Trophoblast cell (in vitro differentiated cells and primary cell): Measurements from ENCODE around the gene LRFN2.
A peak's percentile ranks its signal among the peaks of the same experiment; 100 is the strongest.

Experiments used
- DNase-seq, 2 donors: peaks; one replicate each; pipeline ENCODE4 v3.0.0-alpha.2; 2016
- H2AFZ ChIP-seq: 2 replicates; pipeline ENCODE4 v1.6.1; 2013; ENCODE audit warnings: low read length, moderate library complexity, mild to moderate bottlenecking; ENCODE audit not compliant: insufficient read depth, poor library complexity
- H2AK5ac ChIP-seq: 2 replicates; pipeline ENCODE4 v1.6.1; 2013; ENCODE audit warnings: mild to moderate bottlenecking, low read length
- H2BK120ac ChIP-seq: 2 replicates; pipeline ENCODE4 v1.6.1; 2013; ENCODE audit warnings: low read length, mild to moderate bottlenecking, moderate library complexity; ENCODE audit not compliant: insufficient read depth, poor library complexity
- H2BK12ac ChIP-seq: 2 replicates; pipeline ENCODE4 v1.6.1; 2013; ENCODE audit warnings: mild to moderate bottlenecking, low read length, moderate library complexity
- H2BK5ac ChIP-seq: 2 replicates; pipeline ENCODE4 v1.6.1; 2013; ENCODE audit warnings: low read length, low read depth, moderate library complexity, mild to moderate bottlenecking; ENCODE audit not compliant: poor library complexity
- H3K14ac ChIP-seq: 2 replicates; pipeline ENCODE4 v1.6.1; 2013; ENCODE audit warnings: mild to moderate bottlenecking, low read length
- H3K18ac ChIP-seq: 2 replicates; pipeline ENCODE4 v1.6.1; 2013; ENCODE audit warnings: mild to moderate bottlenecking, low read length
- H3K23ac ChIP-seq: 2 replicates; pipeline ENCODE4 v1.6.1; 2013; ENCODE audit warnings: low read length
- H3K27ac ChIP-seq: 2 replicates; pipeline ENCODE4 v1.5.1; 2013; ENCODE audit warnings: low read depth, mild to moderate bottlenecking, inconsistent platforms, low read length, moderate library complexity
- H3K27me3 ChIP-seq: 2 replicates; pipeline ENCODE4 v1.6.1; 2013; ENCODE audit warnings: inconsistent platforms, mild to moderate bottlenecking, low read length, moderate library complexity; ENCODE audit not compliant: insufficient read depth
- H3K36me3 ChIP-seq, 2 experiments: 1 replicate in 1 of 2; 2 replicates in 1 of 2; pipeline ENCODE4 v1.6.1; 2013; ENCODE audit warnings: low read length in 2 of 2, mild to moderate bottlenecking in 2 of 2, moderate library complexity in 1 of 2; ENCODE audit not compliant: insufficient read depth in 2 of 2, control insufficient read depth in 1 of 2
- H3K4ac ChIP-seq: 2 replicates; pipeline ENCODE4 v1.6.1; 2013; ENCODE audit warnings: low read depth, mild to moderate bottlenecking, low read length, moderate library complexity
- H3K4me1 ChIP-seq, 2 experiments: 1 replicate in 1 of 2; 2 replicates in 1 of 2; pipeline ENCODE4 v1.6.1; 2013; ENCODE audit warnings: low read length in 2 of 2, mild to moderate bottlenecking in 2 of 2, moderate library complexity in 1 of 2; ENCODE audit not compliant: insufficient read depth in 2 of 2, control insufficient read depth in 1 of 2
- H3K4me2 ChIP-seq: 2 replicates; pipeline ENCODE4 v1.6.1; 2013; ENCODE audit warnings: inconsistent platforms, mild to moderate bottlenecking, low read length, moderate library complexity
- H3K4me3 ChIP-seq: 2 replicates; pipeline ENCODE4 v1.5.1; 2013; ENCODE audit warnings: mild to moderate bottlenecking, low read depth, low read length, inconsistent platforms
- H3K79me1 ChIP-seq: one replicate; pipeline ENCODE4 v1.6.1; 2013; ENCODE audit warnings: low read length
- H3K79me2 ChIP-seq: 2 replicates; pipeline ENCODE4 v1.6.1; 2013; ENCODE audit warnings: low read length, mild to moderate bottlenecking; ENCODE audit not compliant: control insufficient read depth, insufficient read depth, poor library complexity
- H3K9ac ChIP-seq: 2 replicates; pipeline ENCODE4 v1.6.1; 2013; ENCODE audit warnings: mild to moderate bottlenecking, low read length
- H3K9me3 ChIP-seq: 2 replicates; pipeline ENCODE4 v1.6.1; 2013; ENCODE audit warnings: low read depth, mild to moderate bottlenecking, control low read depth, inconsistent platforms, low read length; ENCODE audit not compliant: insufficient read depth
- H4K12ac ChIP-seq: 2 replicates; pipeline ENCODE4 v1.6.1; 2013; ENCODE audit warnings: low read depth, mild to moderate bottlenecking, low read length, moderate library complexity
- H4K8ac ChIP-seq: 2 replicates; pipeline ENCODE4 v1.6.1; 2013; ENCODE audit warnings: low read depth, mild to moderate bottlenecking, low read length, moderate library complexity
- H4K91ac ChIP-seq: one replicate; pipeline ENCODE4 v1.6.1; 2013; ENCODE audit warnings: low read depth, mild to moderate bottlenecking, low read length, moderate library complexity
- WGBS: extraction: QIAGEN DNeasy Blood & Tissue Kit; methylation state at CpG from one replicate; pipeline ENCODE4 v1.1.7; 2013; ENCODE audit warnings: missing lambda C conversion rate; ENCODE audit not compliant: insufficient read length, insufficient coverage; ENCODE audit errors: extremely low coverage; 5-methylcytosine and 5-hydroxymethylcytosine counted together

The LRFN2 gene

DNA sequence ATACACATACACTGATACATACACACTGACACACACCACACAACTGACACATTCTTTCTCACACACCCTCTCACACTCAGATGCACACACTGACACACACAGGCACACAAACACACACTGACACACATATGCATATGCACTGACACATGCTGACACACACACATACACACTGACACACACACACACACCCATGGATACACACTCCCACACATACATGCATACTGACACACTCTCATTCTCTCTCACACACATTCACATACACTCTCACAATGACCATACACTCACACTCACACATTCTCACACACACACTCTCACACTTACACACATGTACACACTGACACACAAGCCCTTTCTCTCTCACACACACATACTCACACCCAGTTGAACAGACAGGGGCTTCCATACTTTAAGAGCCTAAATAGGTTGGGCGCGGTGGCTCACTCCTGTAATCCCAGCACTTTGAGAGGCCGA is 236.4 kb downstream of the LRFN2 start:
- no CpG with 5 or more reads among the region's 3 CpGs for WGBS
- H3K27ac ChIP-seq, result no peak overlapping the region

DNA sequence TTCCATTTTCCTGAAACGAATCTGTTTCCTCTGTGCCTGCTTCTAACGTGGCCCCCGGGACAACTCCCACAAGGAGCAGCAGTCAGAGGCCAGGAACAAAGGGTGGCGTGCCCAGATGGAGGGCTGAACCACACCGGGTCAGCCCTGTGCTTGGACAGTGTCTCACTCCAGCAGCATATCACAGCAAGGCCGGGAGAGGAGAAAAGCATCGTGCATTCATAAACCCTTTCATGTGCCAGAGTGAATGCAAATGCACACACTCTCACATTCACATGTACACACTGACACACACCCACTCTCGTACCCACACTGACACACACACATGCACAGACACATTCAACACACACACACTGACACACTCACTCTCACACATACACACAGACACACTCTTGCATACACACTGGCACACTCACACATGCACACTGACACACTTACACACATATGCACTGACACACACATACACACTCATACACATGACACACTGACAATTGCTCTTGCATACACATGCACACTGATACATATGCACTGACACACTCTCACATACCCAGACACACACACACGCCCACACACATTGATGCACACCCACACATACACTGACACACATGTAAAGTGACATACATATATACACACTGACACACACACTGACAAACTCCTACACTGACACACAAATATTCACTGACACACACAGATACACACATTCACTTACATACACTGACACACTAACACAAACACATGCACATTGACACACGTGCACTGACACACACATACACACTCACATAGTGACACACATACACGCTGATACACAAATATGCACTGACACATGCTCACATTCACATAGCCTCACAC is 237.0 kb downstream of the LRFN2 start:
- WGBS, result no CpG with 5 or more reads among the region's 11 CpGs

More for the DNA sequence above, 236.4 kb downstream of the LRFN2 start:
- Histone ChIP-seq H3K4ac (no peak overlapping the region), H2AFZ (no peak overlapping the region), H3K14ac (no peak overlapping the region), H4K12ac (no peak overlapping the region), H3K23ac (peak overlapping the region; percentile 38), H3K4me3 (peak overlapping the region; percentile 50), H3K27me3 (no peaks in the 10 kb centered on the region), H4K91ac (no peak overlapping the region), H3K36me3 (no peaks in the 10 kb centered on the region), H3K79me1 (peaks cover 4% of the 10 kb centered on the region), H2BK120ac (no peak overlapping the region), H3K9ac (no peak overlapping the region), H2BK12ac (no peak overlapping the region), H3K4me1 (peaks cover 2 to 22% of the 10 kb centered on the region in 2 experiments), H4K8ac (no peak overlapping the region), H3K18ac (no peak overlapping the region), H3K9me3 (peaks cover 2% of the 10 kb centered on the region), H3K4me2 (no peak overlapping the region), H3K79me2 (no peaks in the 10 kb centered on the region), H2BK5ac (no peak overlapping the region), H2AK5ac (no peak overlapping the region)
- DNase-seq, result no peak

DNA sequence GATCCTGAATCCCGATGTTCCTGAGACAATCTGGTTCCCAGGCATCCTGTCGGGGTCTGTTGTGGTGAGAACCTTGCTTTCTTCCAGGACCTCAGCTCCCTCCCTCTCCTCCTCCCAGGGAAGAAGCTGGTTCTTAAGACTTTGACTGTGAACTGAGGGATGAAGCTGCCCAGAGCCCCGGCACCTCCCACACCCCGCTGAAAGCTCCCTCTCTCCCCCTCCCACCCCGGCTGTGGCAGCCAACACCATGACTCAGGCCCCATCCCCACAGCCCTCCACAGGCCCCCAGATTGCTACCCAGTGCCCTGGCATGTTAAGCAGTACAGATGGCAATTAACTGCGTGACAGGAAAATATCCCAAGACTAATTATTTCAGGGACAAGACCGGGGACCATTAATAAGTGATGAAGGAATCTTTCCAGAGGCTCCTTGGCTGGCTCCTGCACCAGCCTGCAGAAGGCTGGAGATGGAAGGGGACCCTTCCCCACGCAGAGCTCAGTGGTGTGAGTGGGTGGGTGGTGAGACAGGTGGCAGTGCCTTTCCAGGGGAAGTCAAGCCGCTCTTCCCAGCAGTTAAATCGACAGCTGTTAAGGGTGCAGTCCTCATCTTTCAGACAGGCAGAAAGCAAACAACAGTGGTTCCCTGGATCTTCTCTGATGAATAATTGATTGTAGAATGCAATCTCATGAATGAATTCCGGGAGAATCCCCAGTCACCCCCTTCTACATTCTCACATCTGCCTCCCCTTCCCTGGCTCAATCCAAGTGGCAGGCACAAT is 237.9 kb downstream of the LRFN2 start:
- no peak overlapping the region for H3K9ac ChIP-seq
- no peaks in the 10 kb centered on the region for H3K79me2 ChIP-seq
- H3K4me2 ChIP-seq, result no peak overlapping the region
- H3K27ac ChIP-seq, result no peak overlapping the region
- H2AK5ac ChIP-seq, result no peak overlapping the region
- no peak overlapping the region for H2BK120ac ChIP-seq
- H3K27me3 ChIP-seq, result no peaks in the 10 kb centered on the region
- H3K79me1 ChIP-seq, result peaks cover 4% of the 10 kb centered on the region
- H4K12ac ChIP-seq, result no peak overlapping the region
- no peak for DNase-seq
- H4K91ac ChIP-seq, result no peak overlapping the region
- no peak overlapping the region for H2AFZ ChIP-seq
- no peaks in the 10 kb centered on the region for H3K36me3 ChIP-seq
- H3K4me1 ChIP-seq, result peaks cover 2 to 22% of the 10 kb centered on the region in 2 experiments
- H2BK12ac ChIP-seq, result no peak overlapping the region
- H3K23ac ChIP-seq, result no peak overlapping the region
- peaks cover 2% of the 10 kb centered on the region for H3K9me3 ChIP-seq
- H3K18ac ChIP-seq, result no peak overlapping the region
- no CpG with 5 or more reads among the region's 11 CpGs for WGBS
- H2BK5ac ChIP-seq, result no peak overlapping the region
- no peak overlapping the region for H3K4ac ChIP-seq
- H4K8ac ChIP-seq, result no peak overlapping the region
- H3K4me3 ChIP-seq, result no peak overlapping the region
- no peak overlapping the region for H3K14ac ChIP-seq

More for the DNA sequence above, 237.0 kb downstream of the LRFN2 start:
- no peaks in the 10 kb centered on the region for H3K36me3 ChIP-seq
- no peak overlapping the region for H2BK12ac ChIP-seq
- H3K9me3 ChIP-seq, result peaks cover 2% of the 10 kb centered on the region
- H2BK120ac ChIP-seq, result no peak overlapping the region
- no peak overlapping the region for H4K8ac ChIP-seq
- H3K4me2 ChIP-seq, result no peak overlapping the region
- DNase-seq, result no peak
- no peak overlapping the region for H2AK5ac ChIP-seq
- H3K4me1 ChIP-seq, result peaks cover 2 to 22% of the 10 kb centered on the region in 2 experiments
- H3K9ac ChIP-seq, result no peak overlapping the region
- no peak overlapping the region for H4K12ac ChIP-seq
- no peak overlapping the region for H3K4ac ChIP-seq
- no peak overlapping the region for H2BK5ac ChIP-seq
- no peak overlapping the region for H2AFZ ChIP-seq
- peaks cover 4% of the 10 kb centered on the region for H3K79me1 ChIP-seq
- H3K18ac ChIP-seq, result no peak overlapping the region
- H3K14ac ChIP-seq, result no peak overlapping the region
- no peak overlapping the region for H4K91ac ChIP-seq
- H3K27me3 ChIP-seq, result no peaks in the 10 kb centered on the region
- peak overlapping the region; percentile 18 for H3K23ac ChIP-seq
- H3K27ac ChIP-seq, result no peak overlapping the region
- H3K4me3 ChIP-seq, result peak overlapping the region; percentile 27
- no peaks in the 10 kb centered on the region for H3K79me2 ChIP-seq

DNA sequence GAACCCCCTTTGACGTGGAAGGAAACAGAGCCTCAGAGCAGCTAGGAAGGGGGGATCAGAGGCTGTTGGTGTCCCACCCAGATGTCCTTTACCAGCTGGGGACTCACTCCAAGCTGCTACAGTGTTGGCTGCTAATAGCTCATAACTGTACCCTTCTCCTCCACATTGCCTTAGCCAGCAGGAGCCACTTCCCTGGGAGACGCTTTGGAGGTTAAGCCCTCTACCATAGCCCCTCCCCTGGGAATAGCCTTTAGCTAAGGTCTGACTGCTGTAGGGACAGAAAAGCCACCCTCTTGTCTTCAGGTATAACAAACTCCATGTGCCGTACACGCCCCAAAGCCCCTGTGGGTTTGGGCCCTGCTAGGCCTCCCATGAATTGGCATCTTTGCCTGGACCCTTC is 238.6 kb downstream of the LRFN2 start:
- Histone ChIP-seq H3K4me1 (peaks cover 2 to 21% of the 10 kb centered on the region in 2 experiments), H3K9ac (no peak overlapping the region), H3K79me1 (peaks cover 4% of the 10 kb centered on the region), H3K4me3 (no peak overlapping the region), H4K8ac (no peak overlapping the region), H3K18ac (no peak overlapping the region), H3K4me2 (no peak overlapping the region), H3K9me3 (peaks cover 2% of the 10 kb centered on the region), H2AFZ (no peak overlapping the region), H4K91ac (peak overlapping the region; percentile 41), H3K36me3 (no peaks in the 10 kb centered on the region), H3K14ac (no peak overlapping the region), H2BK120ac (no peak overlapping the region), H3K23ac (no peak overlapping the region), H2BK5ac (no peak overlapping the region), H3K4ac (no peak overlapping the region), H3K27ac (peak overlapping the region; percentile 23), H3K27me3 (no peaks in the 10 kb centered on the region), H2BK12ac (no peak overlapping the region), H3K79me2 (no peaks in the 10 kb centered on the region), H2AK5ac (no peak overlapping the region), H4K12ac (no peak overlapping the region)
- no CpG with 5 or more reads among the region's 4 CpGs for WGBS
- DNase-seq, result no peak
